ENCODE data around the gene MBD3L5. TPM values are rescaled to one million over a fixed set of nuclear protein-coding genes. Genes with fewer than 3 reads are reported as not detected.
"Not testable (repeated sequence)": the region's sequence is repeated elsewhere in the genome, so short reads cannot be mapped to it uniquely, and the experiment has no call there.

Gene MBD3L5
- total RNA-seq, 4 donors from 2014 or later, result not detected

GRCh38 chr19:7018828-7019227 is 11.6 kb upstream of the MBD3L5 start:
- 85% methylated on average over 5 of the region's 6 CpGs for WGBS
- Histone ChIP-seq H3K36me3 (no peaks in the 10 kb centered on the region), H3K4me3 (no peak overlapping the region), H3K27ac (replicated peaks in 1 of 4) (no peak overlapping the region), H3K9me3 (peaks cover 0 to 6% (median 0%) of the 10 kb centered on the region in 4 donors), H3K4me1 (no peaks in the 10 kb centered on the region), H3K27me3 (peaks cover 0 to 5% (median 0%) of the 10 kb centered on the region in 4 donors)
- TF ChIP-seq POLR2A (IDR thresholded peaks at IDR 0.05; ENCODE audit: low read depth) (no peak), POLR2AphosphoS5 (IDR thresholded peaks at IDR 0.05) (no peak), EP300 (IDR thresholded peaks at IDR 0.05) (no peak)
- TF ChIP-seq, protein P1, sequence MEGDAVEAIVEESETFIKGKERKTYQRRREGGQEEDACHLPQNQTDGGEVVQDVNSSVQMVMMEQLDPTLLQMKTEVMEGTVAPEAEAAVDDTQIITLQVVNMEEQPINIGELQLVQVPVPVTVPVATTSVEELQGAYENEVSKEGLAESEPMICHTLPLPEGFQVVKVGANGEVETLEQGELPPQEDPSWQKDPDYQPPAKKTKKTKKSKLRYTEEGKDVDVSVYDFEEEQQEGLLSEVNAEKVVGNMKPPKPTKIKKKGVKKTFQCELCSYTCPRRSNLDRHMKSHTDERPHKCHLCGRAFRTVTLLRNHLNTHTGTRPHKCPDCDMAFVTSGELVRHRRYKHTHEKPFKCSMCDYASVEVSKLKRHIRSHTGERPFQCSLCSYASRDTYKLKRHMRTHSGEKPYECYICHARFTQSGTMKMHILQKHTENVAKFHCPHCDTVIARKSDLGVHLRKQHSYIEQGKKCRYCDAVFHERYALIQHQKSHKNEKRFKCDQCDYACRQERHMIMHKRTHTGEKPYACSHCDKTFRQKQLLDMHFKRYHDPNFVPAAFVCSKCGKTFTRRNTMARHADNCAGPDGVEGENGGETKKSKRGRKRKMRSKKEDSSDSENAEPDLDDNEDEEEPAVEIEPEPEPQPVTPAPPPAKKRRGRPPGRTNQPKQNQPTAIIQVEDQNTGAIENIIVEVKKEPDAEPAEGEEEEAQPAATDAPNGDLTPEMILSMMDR (IDR thresholded peaks at IDR 0.05), result no peak
- intact Hi-C loops (cut with DNase I), result no loop called here
- DNase-seq (ENCODE audit: extremely low spot score), result no peak

GRCh38 chr19:7021331-7021730 is 9.0 kb upstream of the MBD3L5 start, which contains the start of gene MBD3L2B:
MBD3L2B (minus strand) TSS chr19:7021431; CDS start chr19:7021397, 34 bp downstream.
- H3K4me1 ChIP-seq; H3K27ac ChIP-seq (replicated peaks in 1 of 4); H3K36me3 ChIP-seq; H3K27me3 ChIP-seq; H3K4me3 ChIP-seq; DNase-seq (ENCODE audit: extremely low spot score); H3K9me3 ChIP-seq; intact Hi-C loops (cut with DNase I): not testable (repeated sequence)
- WGBS, result no CpG with 5 or more reads among the region's 6 CpGs

- intact Hi-C loops (cut with DNase I); H3K27ac ChIP-seq (replicated peaks in 1 of 4); H3K36me3 ChIP-seq; H3K27me3 ChIP-seq; DNase-seq (ENCODE audit: extremely low spot score); H3K9me3 ChIP-seq; H3K4me1 ChIP-seq; H3K4me3 ChIP-seq: not testable (repeated sequence)
- no CpG with 5 or more reads among the region's 1 CpG for WGBS
Observed at GRCh38 chr19:7028790-7029189, 1.6 kb upstream of the MBD3L5 start.

DNA sequence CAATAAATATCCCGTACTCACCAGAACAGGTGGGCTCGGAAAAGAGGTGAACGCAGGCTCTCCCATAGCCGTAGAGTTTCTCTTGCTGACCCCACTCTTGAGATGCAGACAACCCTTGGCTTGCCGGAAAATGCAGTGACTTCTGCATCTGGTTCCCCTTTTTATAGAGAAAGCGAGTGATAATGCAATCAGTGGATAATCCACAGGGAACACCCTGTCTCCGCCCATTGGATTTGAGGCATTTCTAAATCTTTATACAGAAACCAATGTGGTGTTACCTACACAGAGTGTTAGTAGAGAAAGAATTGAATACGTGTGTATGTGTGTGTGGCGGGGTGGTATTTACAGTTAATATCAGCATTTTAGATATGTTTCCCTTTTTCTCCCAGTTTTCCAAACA is 9.7 kb downstream of the MBD3L5 start, which contains the start of gene MBD3L4:
TSS of gene MBD3L4 (minus strand) at position 101 of the 400 bp plus-strand sequence. CDS start at position 66, 35 bp downstream.
- H3K27me3 ChIP-seq; H3K27ac ChIP-seq (replicated peaks in 1 of 4); DNase-seq (ENCODE audit: extremely low spot score); H3K36me3 ChIP-seq; H3K4me3 ChIP-seq; H3K9me3 ChIP-seq; H3K4me1 ChIP-seq; intact Hi-C loops (cut with DNase I): not testable (repeated sequence)
- WGBS, result no CpG with 5 or more reads among the region's 9 CpGs

GRCh38 chr19:7041563-7041962 is 11.2 kb downstream of the MBD3L5 start:
- H3K4me1 ChIP-seq; H3K27me3 ChIP-seq; H3K9me3 ChIP-seq; DNase-seq (ENCODE audit: extremely low spot score); intact Hi-C loops (cut with DNase I); H3K27ac ChIP-seq (replicated peaks in 1 of 4); H3K4me3 ChIP-seq; H3K36me3 ChIP-seq: not testable (repeated sequence)
- no CpG with 5 or more reads among the region's 2 CpGs for WGBS

- intact Hi-C loops (cut with DNase I); H3K4me3 ChIP-seq; H3K27me3 ChIP-seq; DNase-seq (ENCODE audit: extremely low spot score); H3K27ac ChIP-seq (replicated peaks in 1 of 4); H3K9me3 ChIP-seq; H3K4me1 ChIP-seq; H3K36me3 ChIP-seq: not testable (repeated sequence)
- no CpG with 5 or more reads among the region's 7 CpGs for WGBS
Observed at GRCh38 chr19:7049021-7049420, 18.6 kb downstream of the MBD3L5 start, which contains the start of gene MBD3L2. MBD3L2 (plus strand) TSS chr19:7049321; CDS start chr19:7049374, 53 bp downstream.

- H3K4me1 ChIP-seq, H3K27me3 ChIP-seq: not testable (repeated sequence)
Observed at GRCh38 chr19:7051421-7051820, 21.0 kb downstream of the MBD3L5 start.

DNA sequence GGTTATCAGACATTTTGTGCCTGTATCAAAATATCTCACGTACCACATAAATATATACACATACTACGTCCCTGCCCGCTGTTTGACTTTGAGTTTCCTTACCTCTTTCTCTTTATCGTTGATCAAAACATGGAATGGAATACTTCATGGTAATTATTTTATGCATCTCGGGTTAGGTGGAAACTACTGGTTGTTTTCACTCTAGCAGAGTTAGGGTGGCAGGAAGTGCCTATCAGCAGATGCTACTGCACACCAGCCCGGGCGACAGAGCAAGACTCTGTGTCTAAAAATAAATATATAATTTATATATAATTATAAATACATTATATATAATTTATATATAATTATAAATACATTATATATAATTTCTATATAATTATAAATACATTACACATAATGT is 22.5 kb downstream of the MBD3L5 start:
- peak; percentile 53 for DNase-seq (ENCODE audit: extremely low spot score)
- H3K27ac ChIP-seq (replicated peaks in 1 of 4); H3K36me3 ChIP-seq; H3K4me3 ChIP-seq; H3K9me3 ChIP-seq; intact Hi-C loops (cut with DNase I); H3K4me1 ChIP-seq; H3K27me3 ChIP-seq: not testable (repeated sequence)
- WGBS, result 90% methylated on average over 7 of the region's 7 CpGs

More at GRCh38 chr19:7051421-7051820, 21.0 kb downstream of the MBD3L5 start:
- H3K36me3 ChIP-seq; H3K4me3 ChIP-seq; intact Hi-C loops (cut with DNase I); H3K27ac ChIP-seq (replicated peaks in 1 of 4); H3K9me3 ChIP-seq; DNase-seq (ENCODE audit: extremely low spot score): not testable (repeated sequence)
- 89% methylated on average over 2 of the region's 5 CpGs for WGBS

DNA sequence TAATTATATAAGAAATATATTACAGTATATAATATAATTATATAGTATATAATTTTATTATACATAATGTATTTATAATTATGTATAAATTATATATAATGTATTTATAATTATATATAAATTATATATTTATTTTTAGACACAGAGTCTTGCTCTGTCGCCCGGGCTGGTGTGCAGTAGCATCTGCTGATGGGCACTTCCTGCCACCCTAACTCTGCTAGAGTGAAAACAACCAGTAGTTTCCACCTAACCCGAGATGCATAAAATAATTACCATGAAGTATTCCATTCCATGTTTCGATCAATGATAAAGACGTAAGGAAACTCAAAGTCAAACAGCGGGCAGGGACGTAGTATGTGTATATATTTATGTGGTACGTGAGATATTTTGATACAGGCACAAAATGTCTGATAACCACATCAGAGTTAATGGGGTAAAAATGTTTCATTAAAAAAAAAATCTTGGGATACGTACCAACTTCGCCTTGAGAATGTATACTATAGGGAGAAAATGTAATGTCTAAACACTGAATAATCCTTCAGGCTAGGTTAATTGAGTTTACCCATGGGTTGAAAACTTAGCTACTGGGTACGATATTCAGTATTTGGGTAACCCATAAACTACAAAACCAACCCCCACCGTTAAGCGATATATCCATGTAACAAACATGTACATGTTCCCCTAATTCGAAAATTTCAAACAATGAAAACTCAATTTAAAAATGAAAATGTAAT is 24.4 kb downstream of the MBD3L5 start:
- intact Hi-C loops (cut with DNase I); H3K36me3 ChIP-seq; H3K4me3 ChIP-seq; DNase-seq (ENCODE audit: extremely low spot score); H3K27ac ChIP-seq (replicated peaks in 1 of 4); H3K9me3 ChIP-seq; H3K4me1 ChIP-seq; H3K27me3 ChIP-seq: not testable (repeated sequence)
- 93% methylated on average over 14 of the region's 14 CpGs for WGBS

GRCh38 chr19:7055679-7056078 is 25.3 kb downstream of the MBD3L5 start:
- H3K4me3 ChIP-seq; intact Hi-C loops (cut with DNase I); DNase-seq (ENCODE audit: extremely low spot score); H3K36me3 ChIP-seq; H3K27ac ChIP-seq (replicated peaks in 1 of 4); H3K9me3 ChIP-seq; H3K27me3 ChIP-seq; H3K4me1 ChIP-seq: not testable (repeated sequence)
- 85% methylated on average over 11 of the region's 14 CpGs for WGBS

- WGBS, result no CpG with 5 or more reads among the region's 16 CpGs
- H3K4me1 ChIP-seq; intact Hi-C loops (cut with DNase I); H3K9me3 ChIP-seq; H3K27me3 ChIP-seq; H3K36me3 ChIP-seq; H3K27ac ChIP-seq (replicated peaks in 1 of 4); DNase-seq (ENCODE audit: extremely low spot score); H3K4me3 ChIP-seq: not testable (repeated sequence)
Observed at GRCh38 chr19:7056371-7056770, 26.0 kb downstream of the MBD3L5 start.

Measured in esophagus muscularis mucosa (tissue), 4 donors.